Neuronal stem cell (in vitro differentiated cells): ENCODE results near the gene IZUMO2.

Source experiments
- DNase-seq: peaks from one replicate; pipeline ENCODE4 v3.0.0-alpha.2; 2013; ENCODE audit warnings: low spot score
- H2AFZ ChIP-seq: one replicate; pipeline ENCODE4 v1.6.1; 2013; ENCODE audit warnings: mild to moderate bottlenecking, low read length, inconsistent platforms
- H2AK5ac ChIP-seq: 2 replicates; pipeline ENCODE4 v1.6.1; 2013; ENCODE audit warnings: low read depth, mild to moderate bottlenecking, inconsistent platforms, low read length, moderate library complexity, mixed read lengths
- H2BK120ac ChIP-seq: 2 replicates; pipeline ENCODE4 v1.6.1; 2013; ENCODE audit warnings: low read depth, mild to moderate bottlenecking, inconsistent platforms, low read length, moderate library complexity, mixed read lengths
- H2BK12ac ChIP-seq: one replicate; pipeline ENCODE4 v1.6.1; 2013; ENCODE audit warnings: low read length, inconsistent platforms
- H2BK15ac ChIP-seq: 2 replicates; pipeline ENCODE4 v1.6.1; 2013; ENCODE audit warnings: mild to moderate bottlenecking, low read length, inconsistent platforms, mixed read lengths
- H2BK5ac ChIP-seq: one replicate; pipeline ENCODE4 v1.6.1; 2013; ENCODE audit warnings: inconsistent platforms, mild to moderate bottlenecking, low read length, moderate library complexity
- H3K14ac ChIP-seq: one replicate; pipeline ENCODE4 v1.6.1; 2013; ENCODE audit warnings: low read length, inconsistent platforms
- H3K18ac ChIP-seq: 2 replicates; pipeline ENCODE4 v1.6.1; 2013; ENCODE audit warnings: low read length, inconsistent platforms
- H3K23ac ChIP-seq: 2 replicates; pipeline ENCODE4 v1.6.1; 2013; ENCODE audit warnings: low read depth, mild to moderate bottlenecking, mixed read lengths, low read length, inconsistent platforms; ENCODE audit not compliant: poor library complexity
- H3K27ac ChIP-seq: replicated peaks from 3 replicates; pipeline ENCODE4 v1.5.1; 2013; ENCODE audit warnings: low read length, inconsistent platforms
- H3K27me3 ChIP-seq, 3 experiments: 2 replicates each; pipeline ENCODE4 v1.6.1; 2013; ENCODE audit warnings: low read length in 3 of 3, mild to moderate bottlenecking in 2 of 3, inconsistent platforms in 1 of 3, low read depth in 1 of 3, mixed read lengths in 1 of 3, moderate library complexity in 1 of 3; ENCODE audit not compliant: control insufficient read depth in 3 of 3, insufficient read depth in 3 of 3
- H3K36me3 ChIP-seq, 2 donors: replicated peaks in 1 of 2; 2 replicates each; pipeline ENCODE4 v1.6.1; 2013; ENCODE audit warnings: low read length in 2 of 2; ENCODE audit not compliant: control insufficient read depth in 2 of 2, insufficient read depth in 2 of 2
- H3K4ac ChIP-seq: 2 replicates; pipeline ENCODE4 v1.6.1; 2013; ENCODE audit warnings: inconsistent platforms, mild to moderate bottlenecking, low read length, moderate library complexity
- H3K4me1 ChIP-seq, 2 donors: 1 replicate in 1 of 2; 2 replicates in 1 of 2; pipeline ENCODE4 v1.6.1; 2013; ENCODE audit warnings: low read length in 2 of 2, low read depth in 1 of 2; ENCODE audit not compliant: control insufficient read depth in 2 of 2, insufficient read depth in 1 of 2
- H3K4me2 ChIP-seq: one replicate; pipeline ENCODE4 v1.6.1; 2013; ENCODE audit warnings: mild to moderate bottlenecking, low read length, inconsistent platforms; ENCODE audit not compliant: insufficient read depth, poor library complexity, severe bottlenecking
- H3K4me3 ChIP-seq, 2 donors: 2 replicates each; pipeline ENCODE4 v1.5.1; 2013; ENCODE audit warnings: low read length in 2 of 2, mild to moderate bottlenecking in 2 of 2, inconsistent platforms in 1 of 2, moderate library complexity in 1 of 2
- H3K79me1 ChIP-seq: one replicate; pipeline ENCODE4 v1.6.1; 2013; ENCODE audit warnings: low read depth, mild to moderate bottlenecking, inconsistent platforms, low read length, moderate library complexity
- H3K9ac ChIP-seq: one replicate; pipeline ENCODE4 v1.6.1; 2013; ENCODE audit warnings: mild to moderate bottlenecking, low read depth, low read length, inconsistent platforms; ENCODE audit not compliant: poor library complexity
- H3K9me3 ChIP-seq, 2 donors: replicated peaks in 1 of 2; 2 replicates each; pipeline versions ENCODE3 to v1.6.1; 2013; ENCODE audit warnings: low read length in 2 of 2, mild to moderate bottlenecking in 2 of 2, inconsistent platforms in 1 of 2, low read depth in 1 of 2, mixed read lengths in 1 of 2, moderate library complexity in 1 of 2; ENCODE audit not compliant: control insufficient read depth in 2 of 2, insufficient read depth in 1 of 2
- H4K8ac ChIP-seq: one replicate; pipeline ENCODE4 v1.6.1; 2013; ENCODE audit warnings: low read depth, mild to moderate bottlenecking, inconsistent platforms, low read length, moderate library complexity
- H4K91ac ChIP-seq: one replicate; pipeline ENCODE4 v1.6.1; 2013; ENCODE audit warnings: low read length, low read depth, mild to moderate bottlenecking, inconsistent platforms; ENCODE audit not compliant: poor library complexity
- WGBS, 2 donors: extraction: QIAGEN DNeasy Blood & Tissue Kit; methylation state at CpG; one replicate each; pipeline ENCODE4 v1.1.7; 2013; ENCODE audit warnings: missing lambda C conversion rate in 2 of 2, mixed read lengths in 1 of 2; ENCODE audit not compliant: insufficient read length in 2 of 2, insufficient replicate concordance in 1 of 2; ENCODE audit errors: extremely low coverage in 2 of 2; 5-methylcytosine and 5-hydroxymethylcytosine counted together

IZUMO2 gene

DNA sequence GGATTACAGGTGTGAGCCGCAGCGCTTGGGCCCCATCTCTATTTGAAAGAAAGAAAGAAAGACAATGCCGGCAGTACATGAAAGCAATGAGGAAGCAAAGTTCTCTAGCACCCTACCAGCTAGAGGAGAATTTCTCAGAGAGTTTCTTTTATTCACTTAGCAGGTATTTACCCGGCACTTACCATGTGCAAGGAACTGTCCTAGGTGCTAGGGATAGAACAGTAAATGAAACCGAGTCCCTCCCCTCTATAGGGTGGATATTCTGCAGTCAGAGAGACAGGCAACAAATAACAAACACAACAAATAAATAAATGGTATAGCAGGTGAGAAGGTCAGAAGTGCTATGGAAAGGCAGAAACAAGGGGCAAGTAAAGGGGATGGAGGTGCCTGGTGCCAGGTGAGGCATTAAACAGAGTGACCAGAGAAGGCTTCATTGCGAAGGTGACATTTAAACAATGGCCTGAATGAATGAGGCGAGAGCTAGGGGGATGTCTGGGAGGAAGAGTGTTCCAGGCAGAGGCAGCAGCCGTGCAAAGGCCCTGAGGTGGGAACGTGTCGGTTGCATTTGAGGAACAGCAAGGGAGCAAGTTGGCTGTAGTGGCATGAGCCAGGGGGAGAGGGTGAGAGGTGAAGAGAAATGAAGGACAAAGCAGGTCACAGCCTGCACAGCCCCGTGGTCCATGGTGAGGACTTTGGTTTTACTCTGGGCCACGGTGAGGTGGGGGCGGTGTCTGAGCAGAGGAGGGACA, 29.6 kb upstream of the IZUMO2 start:
- no peaks in the 10 kb centered on the region for H3K79me1 ChIP-seq
- H3K9me3 ChIP-seq, result peaks cover 0 to 3% of the 10 kb centered on the region in 2 donors
- H3K27me3 ChIP-seq, result peaks cover 0 to 10% (median 0%) of the 10 kb centered on the region in 3 experiments
- no peak overlapping the region for H3K4me3 ChIP-seq
- WGBS, 2 donors, result no CpG with 5 or more reads among the region's 13 CpGs
- no peak overlapping the region for H3K4me2 ChIP-seq
- H4K8ac ChIP-seq, result no peak overlapping the region
- no peak overlapping the region for H2AFZ ChIP-seq
- H3K4ac ChIP-seq, result no peak overlapping the region
- no peak overlapping the region for H2BK5ac ChIP-seq
- H3K27ac ChIP-seq, result no peak overlapping the region
- H3K23ac ChIP-seq, result no peak overlapping the region
- H3K9ac ChIP-seq, result no peak overlapping the region
- H3K4me1 ChIP-seq, result no peaks in the 10 kb centered on the region
- no peak overlapping the region for H2BK15ac ChIP-seq
- H2BK12ac ChIP-seq, result no peak overlapping the region
- no peak overlapping the region for H2BK120ac ChIP-seq
- H2AK5ac ChIP-seq, result no peak overlapping the region
- H3K14ac ChIP-seq, result peak overlapping the region; percentile 6
- H3K18ac ChIP-seq, result no peak overlapping the region
- no peak overlapping the region for H4K91ac ChIP-seq
- H3K36me3 ChIP-seq, result peaks cover 0 to 2% of the 10 kb centered on the region in 2 donors
- no peak for DNase-seq

GRCh38 chr19:50191216-50191615, 28.1 kb upstream of the IZUMO2 start:
- no peaks in the 10 kb centered on the region for H3K79me1 ChIP-seq
- H3K27me3 ChIP-seq, result peaks cover 0 to 7% (median 0%) of the 10 kb centered on the region in 3 experiments
- H4K8ac ChIP-seq, result no peak overlapping the region
- peaks cover 0 to 2% of the 10 kb centered on the region in 2 donors for H3K36me3 ChIP-seq
- H3K18ac ChIP-seq, result no peak overlapping the region
- no peak overlapping the region for H2AK5ac ChIP-seq
- no peak overlapping the region for H2BK120ac ChIP-seq
- H3K9me3 ChIP-seq, result peaks cover 0 to 3% of the 10 kb centered on the region in 2 donors
- no peak overlapping the region for H3K4ac ChIP-seq
- no peak overlapping the region for H3K4me3 ChIP-seq
- no peak overlapping the region for H3K27ac ChIP-seq
- no CpG with 5 or more reads among the region's 4 CpGs for WGBS, 2 donors
- H3K4me1 ChIP-seq, result no peaks in the 10 kb centered on the region
- no peak overlapping the region for H3K9ac ChIP-seq
- H2BK12ac ChIP-seq, result no peak overlapping the region
- H4K91ac ChIP-seq, result no peak overlapping the region
- H2BK15ac ChIP-seq, result no peak overlapping the region
- no peak overlapping the region for H3K14ac ChIP-seq
- H3K4me2 ChIP-seq, result no peak overlapping the region
- H3K23ac ChIP-seq, result no peak overlapping the region
- DNase-seq, result no peak
- H2BK5ac ChIP-seq, result no peak overlapping the region
- H2AFZ ChIP-seq, result no peak overlapping the region

DNA sequence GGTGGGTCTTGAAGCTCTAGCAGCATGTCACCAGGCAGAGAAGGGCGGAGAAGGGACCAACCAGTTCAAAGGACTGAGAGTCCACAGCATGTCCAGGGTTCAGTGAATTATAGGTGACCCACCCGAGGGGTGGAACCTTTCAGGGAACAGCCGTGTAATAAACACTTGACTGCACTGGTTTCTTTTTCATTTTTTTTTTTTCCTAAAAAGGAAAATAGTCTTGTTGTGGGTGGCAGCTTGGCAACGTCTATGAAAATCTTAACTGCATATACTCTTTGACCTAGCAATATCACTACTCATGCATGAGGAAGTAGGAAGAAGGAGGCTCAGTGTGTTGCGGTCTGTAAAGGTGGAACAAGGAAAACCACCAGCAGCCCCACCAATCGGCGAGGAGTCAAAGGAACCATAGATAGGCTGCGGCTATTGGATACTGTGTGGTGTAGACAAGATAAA, 27.4 kb upstream of the IZUMO2 start:
- H3K9ac ChIP-seq, result no peak overlapping the region
- no peak overlapping the region for H3K4me2 ChIP-seq
- H3K18ac ChIP-seq, result no peak overlapping the region
- H2BK15ac ChIP-seq, result no peak overlapping the region
- H3K14ac ChIP-seq, result no peak overlapping the region
- peaks cover 0 to 2% of the 10 kb centered on the region in 2 donors for H3K36me3 ChIP-seq
- H3K27ac ChIP-seq, result no peak overlapping the region
- no CpG with 5 or more reads among the region's 8 CpGs for WGBS, 2 donors
- H3K4ac ChIP-seq, result no peak overlapping the region
- no peaks in the 10 kb centered on the region for H3K79me1 ChIP-seq
- no peak overlapping the region for H4K91ac ChIP-seq
- H2BK5ac ChIP-seq, result no peak overlapping the region
- H2BK120ac ChIP-seq, result no peak overlapping the region
- DNase-seq, result no peak
- H3K4me1 ChIP-seq, result no peaks in the 10 kb centered on the region
- H2AK5ac ChIP-seq, result no peak overlapping the region
- H3K9me3 ChIP-seq, result peaks cover 0 to 3% of the 10 kb centered on the region in 2 donors
- no peak overlapping the region for H3K23ac ChIP-seq
- H3K27me3 ChIP-seq, result peaks cover 0 to 2% (median 0%) of the 10 kb centered on the region in 3 experiments
- H2AFZ ChIP-seq, result no peak overlapping the region
- H4K8ac ChIP-seq, result no peak overlapping the region
- no peak overlapping the region for H2BK12ac ChIP-seq
- no peak overlapping the region for H3K4me3 ChIP-seq

DNA sequence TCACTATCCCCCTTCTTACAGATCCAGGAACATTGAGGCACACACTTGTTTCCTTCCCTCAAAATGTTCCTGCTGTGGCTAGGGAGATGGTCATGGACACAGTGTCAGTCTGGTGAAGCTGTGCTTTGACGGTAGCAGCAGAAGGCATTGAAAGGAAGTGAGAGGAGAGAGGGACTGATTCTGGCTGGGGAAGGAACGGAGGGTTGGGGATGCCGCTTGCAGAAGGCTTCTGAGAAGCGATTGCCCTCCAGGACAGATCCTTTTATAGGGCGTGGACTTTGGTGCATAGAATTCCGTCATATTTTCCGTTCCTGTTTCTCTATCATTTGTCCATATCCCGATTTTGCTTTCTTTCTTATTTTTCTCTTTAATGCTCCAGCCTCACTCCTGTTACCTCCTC, 26.2 kb upstream of the IZUMO2 start:
- no peak overlapping the region for H2AK5ac ChIP-seq

More for the DNA sequence above, 26.2 kb upstream of the IZUMO2 start:
- Histone ChIP-seq H3K79me1 (no peaks in the 10 kb centered on the region), H4K91ac (no peak overlapping the region), H3K9ac (no peak overlapping the region), H2BK5ac (no peak overlapping the region), H3K27me3 (peaks cover 0 to 2% (median 0%) of the 10 kb centered on the region in 3 experiments), H3K4me3 (peak overlapping the region in 1 of 2 donors; percentile 42), H4K8ac (no peak overlapping the region), H2BK12ac (no peak overlapping the region), H2BK120ac (no peak overlapping the region), H3K27ac (no peak overlapping the region), H3K9me3 (peaks cover 0 to 3% of the 10 kb centered on the region in 2 donors), H3K23ac (no peak overlapping the region), H3K4me1 (no peaks in the 10 kb centered on the region), H3K36me3 (peaks cover 0 to 2% of the 10 kb centered on the region in 2 donors), H2AFZ (no peak overlapping the region), H2BK15ac (no peak overlapping the region), H3K14ac (no peak overlapping the region), H3K4me2 (no peak overlapping the region), H3K4ac (no peak overlapping the region), H3K18ac (no peak overlapping the region)
- WGBS, 2 donors, result no CpG with 5 or more reads among the region's 8 CpGs
- no peak for DNase-seq
